GM19193 (cell line): ENCODE data around the gene ZCCHC17.

Experiments
- POLR2A ChIP-seq: IDR thresholded peaks from 4 replicates; pipeline ENCODE4 v1.6.1; 2011; ENCODE audit not compliant: insufficient read depth, insufficient read length; ENCODE audit errors: extremely low read depth

The ZCCHC17 gene

GRCh38 chr1:31300193-31300592 is 3.4 kb downstream of the ZCCHC17 start:
- no peak for TF ChIP-seq POLR2A

GRCh38 chr1:31302709-31303441 is 6.0 kb downstream of the ZCCHC17 start:
- TF ChIP-seq POLR2A = no peak

- TF ChIP-seq POLR2A = no peak
Measured at GRCh38 chr1:31306278-31306677, 9.4 kb downstream of the ZCCHC17 start.

- no peak for TF ChIP-seq POLR2A
Measured at GRCh38 chr1:31308036-31308435, 11.2 kb downstream of the ZCCHC17 start.

GRCh38 chr1:31310198-31310597 is 13.4 kb downstream of the ZCCHC17 start:
- no peak for TF ChIP-seq POLR2A

- TF ChIP-seq POLR2A = no peak
Measured at GRCh38 chr1:31315902-31316301, 19.1 kb downstream of the ZCCHC17 start.

GRCh38 chr1:31318146-31318545 is 21.3 kb downstream of the ZCCHC17 start:
- no peak for TF ChIP-seq POLR2A

GRCh38 chr1:31324093-31324492 is 27.3 kb downstream of the ZCCHC17 start:
- no peak for TF ChIP-seq POLR2A

GRCh38 chr1:31324992-31325391 is 28.2 kb downstream of the ZCCHC17 start:
- no peak for TF ChIP-seq POLR2A

- TF ChIP-seq POLR2A = no peak
Measured at GRCh38 chr1:31326461-31326860, 29.6 kb downstream of the ZCCHC17 start.

GRCh38 chr1:31327381-31327780 is 30.5 kb downstream of the ZCCHC17 start:
- TF ChIP-seq POLR2A = no peak

- TF ChIP-seq POLR2A = no peak
Measured at GRCh38 chr1:31335007-31335406, 38.2 kb downstream of the ZCCHC17 start.

GRCh38 chr1:31336687-31337467 is 40.0 kb downstream of the ZCCHC17 start:
- TF ChIP-seq POLR2A = no peak

GRCh38 chr1:31344503-31344902 is 47.7 kb downstream of the ZCCHC17 start:
- TF ChIP-seq POLR2A = no peak

GRCh38 chr1:31345635-31346034 is 48.8 kb downstream of the ZCCHC17 start:
- no peak for TF ChIP-seq POLR2A

GRCh38 chr1:31346785-31347184 is 50.0 kb downstream of the ZCCHC17 start:
- no peak for TF ChIP-seq POLR2A

GRCh38 chr1:31348449-31348848 is 51.6 kb downstream of the ZCCHC17 start:
- no peak for TF ChIP-seq POLR2A

GRCh38 chr1:31354283-31354682 is 57.5 kb downstream of the ZCCHC17 start:
- no peak for TF ChIP-seq POLR2A
